GM06990 (cell line): ENCODE data around the gene NOD1.
"Not testable (repeated sequence)": the region's sequence is repeated elsewhere in the genome, so short reads cannot be mapped to it uniquely, and the experiment has no call there.

Experiments used
- DNase-seq: peaks from one replicate; pipeline ENCODE4 v3.0.0-alpha.2; 2011; ENCODE audit not compliant: insufficient read length; ENCODE audit errors: extremely low read depth
- H3K27me3 ChIP-seq: replicated peaks from 2 replicates; pipeline ENCODE4 v1.6.0; 2011; ENCODE audit warnings: low read length; ENCODE audit not compliant: control insufficient read depth, insufficient read depth
- H3K36me3 ChIP-seq: 2 replicates; pipeline ENCODE4 v1.5.1; 2011; ENCODE audit warnings: low read length; ENCODE audit not compliant: control insufficient read depth, insufficient read depth
- H3K4me3 ChIP-seq: replicated peaks from 2 replicates; pipeline ENCODE4 v1.5.1; 2011; ENCODE audit warnings: low read depth, mild to moderate bottlenecking, control low read depth, low read length
- CTCF ChIP-seq: IDR thresholded peaks from 2 replicates; pipeline ENCODE4 v1.5.1; 2011; ENCODE audit warnings: low read length, control low read depth, mild to moderate bottlenecking, inconsistent platforms; ENCODE audit not compliant: insufficient read depth, poor library complexity, severe bottlenecking

The NOD1 gene

GRCh38 chr7:30421647-30422196, 56.9 kb downstream of the NOD1 start:
- H3K36me3 ChIP-seq, result peaks cover 2% of the 10 kb centered on the region
- no peaks in the 10 kb centered on the region for H3K27me3 ChIP-seq
- DNase-seq, result no peak
- TF ChIP-seq CTCF, result no peak
- H3K4me3 ChIP-seq, result no peak overlapping the region

DNA sequence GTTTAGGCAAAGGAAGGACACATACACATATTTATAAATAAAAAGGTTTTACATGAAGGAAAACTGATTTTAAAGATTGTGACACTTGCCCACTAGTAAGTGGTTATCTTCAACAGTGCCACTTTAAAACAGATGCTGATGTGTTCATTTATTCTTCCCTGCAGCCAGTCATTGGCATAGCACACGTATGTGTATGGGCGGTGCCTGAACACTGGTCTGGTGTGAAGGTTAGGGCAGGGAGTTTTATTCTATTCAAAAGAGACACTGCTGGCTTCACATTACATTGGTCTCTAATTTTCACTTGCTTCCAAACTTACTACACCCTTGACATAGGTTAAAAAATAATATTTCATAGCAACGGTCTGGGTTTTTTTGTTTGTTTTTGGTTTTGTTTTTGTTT, 57.9 kb downstream of the NOD1 start:
- no peak overlapping the region for H3K4me3 ChIP-seq
- no peak for DNase-seq
- H3K27me3 ChIP-seq, result no peaks in the 10 kb centered on the region
- peaks cover 2% of the 10 kb centered on the region; the same call in 1 of the 2 replicates for H3K36me3 ChIP-seq
- no peak for TF ChIP-seq CTCF

- H3K27me3 ChIP-seq, H3K36me3 ChIP-seq, DNase-seq, H3K4me3 ChIP-seq: not testable (repeated sequence)
Measured at GRCh38 chr7:30420080-30420479, 58.5 kb downstream of the NOD1 start.

DNA sequence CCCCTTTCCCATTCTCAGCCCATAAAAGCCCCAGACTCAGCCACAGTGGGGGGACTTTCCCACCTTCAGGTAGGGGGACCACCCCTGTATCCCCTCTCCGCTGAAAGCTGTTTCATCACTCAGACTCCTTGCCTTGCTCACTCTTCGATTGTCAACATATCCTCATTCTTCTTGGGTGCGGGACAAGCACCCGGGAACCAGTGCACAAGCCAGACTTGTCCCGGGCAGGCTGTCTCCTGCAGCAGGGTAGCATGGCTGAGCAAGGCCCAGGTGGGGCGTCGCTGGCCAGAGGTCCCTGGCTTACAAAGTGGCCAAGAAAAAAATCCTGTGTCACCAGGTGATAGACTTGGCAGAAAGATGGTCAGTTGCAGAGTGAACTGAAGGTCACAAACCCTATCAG, 64.7 kb downstream of the NOD1 start:
- no peak for DNase-seq
- H3K4me3 ChIP-seq, result no peak overlapping the region
- no peaks in the 10 kb centered on the region for H3K36me3 ChIP-seq
- H3K27me3 ChIP-seq, result no peaks in the 10 kb centered on the region
- no peak for TF ChIP-seq CTCF

DNA sequence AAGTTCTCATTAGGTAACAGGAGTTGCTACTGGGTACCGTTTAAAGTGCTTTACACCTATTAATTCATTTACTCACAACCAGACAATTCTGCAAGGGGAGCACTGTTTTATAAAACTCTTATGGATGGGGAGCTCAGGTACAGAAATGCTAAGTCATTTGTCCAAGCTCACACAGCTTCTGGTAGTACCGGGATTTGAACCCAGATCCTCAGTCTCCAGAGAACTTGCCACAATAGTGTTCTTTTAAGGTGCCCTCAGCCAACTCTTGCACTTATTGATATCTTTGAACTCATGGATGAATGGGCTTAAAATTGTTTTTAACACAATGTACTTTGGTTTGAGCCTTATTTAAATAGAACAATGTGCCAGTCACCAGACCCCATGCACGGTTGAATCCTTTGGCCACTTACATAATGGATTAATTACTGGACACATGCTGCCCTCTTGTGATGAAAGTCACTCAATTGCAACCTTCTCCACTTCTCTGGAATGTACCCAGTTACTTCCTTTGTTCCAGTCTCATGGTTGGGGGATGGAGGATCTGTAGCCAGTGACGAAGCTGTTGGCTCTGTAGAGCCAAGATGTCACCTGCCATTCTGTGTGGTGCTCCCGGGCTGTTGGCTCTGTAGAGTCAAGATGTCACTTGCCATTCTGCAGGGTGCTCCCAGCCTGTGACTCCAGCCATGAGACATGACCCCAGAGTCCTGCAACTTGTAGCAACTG, 65.6 kb downstream of the NOD1 start:
- Histone ChIP-seq H3K27me3 (no peaks in the 10 kb centered on the region), H3K36me3 (no peaks in the 10 kb centered on the region), H3K4me3 (no peak overlapping the region)
- no peak for TF ChIP-seq CTCF
- DNase-seq, result no peak

GRCh38 chr7:30411897-30412296, 66.7 kb downstream of the NOD1 start:
- no peaks in the 10 kb centered on the region for H3K36me3 ChIP-seq
- no peak overlapping the region for H3K4me3 ChIP-seq
- no peak for DNase-seq
- H3K27me3 ChIP-seq, result no peaks in the 10 kb centered on the region
- TF ChIP-seq CTCF, result no peak
